K562 (cell line): Measurements from ENCODE around the gene EHBP1. TPM values are rescaled to one million over a fixed set of nuclear protein-coding genes. Genes with fewer than 3 reads are reported as not detected.

Experiments used
- ATAC-seq: fragments of 200-7000 bp; cut with Tn5 transposase; 3 replicates; pipeline ENCODE4 v1.9.1; 2020; ENCODE audit warnings: moderate library complexity
- BruUV-seq: library from RNA; stranded (reverse); fragments of 400-500 nt; replicated peaks from 2 replicates; lab custom pipeline; 2021; lab: Mats Ljungman, UMichigan
- CTCF ChIA-PET: fragments of 300-600 bp; formaldehyde crosslinking; extraction: SDS; loops from one replicate; lab custom pipeline; 2021; ENCODE audit warnings: low intra/inter-chr PET ratio; lab: Yijun Ruan, JAX
- POLR2A ChIA-PET: fragments of 300-600, 350-650 bp; sonication (Branson Sonifier 250); formaldehyde crosslinking; extraction: SDS; loops from one replicate; lab custom pipeline; 2021; ENCODE audit warnings: antibody characterized with exemption, inconsistent platforms; lab: Yijun Ruan, JAX
- DNase-seq, 4 experiments: peaks; one replicate each; pipeline versions ENCODE4 v3.0.0 to v3.0.0-alpha.2; 2011 to 2018; ENCODE audit warnings: low spot score in 3 of 4, mixed read lengths in 3 of 4; ENCODE audit errors: extremely low read depth in 1 of 4
- FAIRE-seq: peaks from 2 replicates; lab custom pipeline; 2011; peaks lifted over from hg19 to GRCh38; lab: Jason Lieb, UNC
- H2AFZ ChIP-seq: 2 replicates; pipeline ENCODE4 v1.6.0; 2011; ENCODE audit warnings: low read depth, low read length, control low read depth, inconsistent platforms
- H3K27ac ChIP-seq: fragments of 200-600 bp; 3 replicates; pipeline ENCODE4 v1.8.0; 2011; ENCODE audit warnings: low read depth, mild to moderate bottlenecking, control low read depth, inconsistent platforms, low read length, moderate library complexity, mixed read lengths; ENCODE audit errors: extremely low read depth
- H3K27me3 ChIP-seq, 2 experiments: fragments of 300-600 bp in 1 of 2; 2 replicates in 1 of 2; 3 replicates in 1 of 2; pipeline versions ENCODE4 v1.6.0 to v1.8.0; 2011; ENCODE audit warnings: inconsistent platforms in 2 of 2, low read length in 2 of 2, mild to moderate bottlenecking in 1 of 2, mixed read lengths in 1 of 2, moderate library complexity in 1 of 2; ENCODE audit not compliant: control insufficient read depth in 2 of 2, insufficient read depth in 2 of 2
- H3K36me3 ChIP-seq: fragments of 300-600 bp; 3 replicates; pipeline ENCODE4 v1.8.0; 2011; ENCODE audit warnings: mild to moderate bottlenecking, low read length, inconsistent platforms; ENCODE audit not compliant: control insufficient read depth, insufficient read depth
- H3K4me1 ChIP-seq, 2 experiments: fragments of 200-600 bp in 1 of 2; replicated peaks in 1 of 2; 2 replicates in 1 of 2; 3 replicates in 1 of 2; pipeline versions ENCODE4 v1.5.1 to v1.8.0; 2011; ENCODE audit warnings: inconsistent platforms in 2 of 2, low read length in 2 of 2, mild to moderate bottlenecking in 1 of 2, mixed read lengths in 1 of 2, moderate library complexity in 1 of 2; ENCODE audit not compliant: control insufficient read depth in 2 of 2, insufficient read depth in 2 of 2
- H3K4me2 ChIP-seq: 2 replicates; pipeline ENCODE4 v1.6.1; 2011; ENCODE audit warnings: low read length, control low read depth, inconsistent platforms, mixed read lengths; ENCODE audit not compliant: insufficient read depth
- H3K4me3 ChIP-seq: fragments of 200-600 bp; sonication (generic), shearing (Covaris generic); 2 replicates; pipeline ENCODE4 v1.5.1; 2016; ENCODE audit warnings: control low read depth, inconsistent platforms
- H3K79me2 ChIP-seq: fragments of 200-600 bp; 3 replicates; pipeline ENCODE4 v1.8.0; 2011; ENCODE audit warnings: low read length, inconsistent platforms; ENCODE audit not compliant: control insufficient read depth, insufficient read depth
- H3K9ac ChIP-seq, 2 experiments: 2 replicates each; pipeline versions ENCODE4 v1.6.0 to v1.6.1; 2011; ENCODE audit warnings: low read depth in 2 of 2, low read length in 2 of 2, control low read depth in 1 of 2, inconsistent platforms in 1 of 2, mild to moderate bottlenecking in 1 of 2, mixed read lengths in 1 of 2; ENCODE audit not compliant: insufficient read depth in 1 of 2
- H3K9me1 ChIP-seq: one replicate; pipeline ENCODE4 v1.6.0; 2011; ENCODE audit warnings: inconsistent platforms, mild to moderate bottlenecking, low read length, moderate library complexity; ENCODE audit not compliant: control insufficient read depth, insufficient read depth
- H3K9me3 ChIP-seq: replicated peaks from 2 replicates; pipeline ENCODE4 v1.5.1; 2011; ENCODE audit warnings: low read depth, low read length, inconsistent platforms; ENCODE audit not compliant: control insufficient read depth, insufficient read depth
- H4K20me1 ChIP-seq: replicated peaks from 2 replicates; pipeline ENCODE4 v1.6.1; 2011; ENCODE audit warnings: low read length, inconsistent platforms, mixed read lengths; ENCODE audit not compliant: control insufficient read depth, insufficient read depth
- CEBPG ChIP-seq, 3 experiments: fragments of 200-800 bp in 1 of 3; sonication (Bioruptor generic) in 1 of 3; sonication (generic) in 1 of 3; formaldehyde crosslinking in 1 of 3; IDR thresholded peaks in 2 of 3; conservative IDR thresholded peaks in 1 of 3; 2 replicates each; pipeline versions ENCODE4 v1.6.1 to v1.8.0; 2016 to 2022; ENCODE audit warnings: missing compliant biosample characterization in 2 of 3, missing genetic modification characterization in 2 of 3, mild to moderate bottlenecking in 1 of 3, missing genetic modification reagents in 1 of 3
- E2F3 ChIP-seq: fragments of 250-450 bp; sonication (Bioruptor Pico); IDR thresholded peaks from 2 replicates; pipeline ENCODE4 v1.4.0; 2020; ENCODE audit warnings: mild to moderate bottlenecking
- NCOR1 ChIP-seq: fragments of 450-650 bp; IDR thresholded peaks from 2 replicates; pipeline ENCODE4 v1.6.1; 2016; ENCODE audit warnings: mild to moderate bottlenecking, moderate library complexity
- NR1H2 ChIP-seq: sonication (generic); formaldehyde crosslinking; IDR thresholded peaks from 2 replicates; pipeline ENCODE4 v1.4.0; 2020; ENCODE audit warnings: mild to moderate bottlenecking, missing genetic modification reagents
- TAL1 ChIP-seq: fragments of 450-650 bp; IDR thresholded peaks from 2 replicates; pipeline ENCODE4 v1.6.1; 2016; ENCODE audit warnings: mild to moderate bottlenecking
- ZNF24 ChIP-seq: fragments of 450-650 bp; IDR thresholded peaks from 2 replicates; pipeline ENCODE4 v1.6.1; 2016
- WGBS: fragments of 100-300 bp; shearing (Covaris generic); methylation state at CpG from one replicate; pipeline ENCODE4 v1.1.6; 2016; ENCODE audit warnings: low coverage, mixed read lengths; ENCODE audit not compliant: insufficient coverage; ENCODE audit errors: missing lambda C conversion rate; 5-methylcytosine and 5-hydroxymethylcytosine counted together
- in situ Hi-C: fragments of 300-500 bp; cut with MboI; formaldehyde crosslinking; loops from 4 replicates; pipeline ENCODE4 v1.15.0; 2018; ENCODE audit warnings: inconsistent platforms, mixed read lengths
- intact Hi-C: fragments of 100-400 bp; cut with micrococcal nuclease; formaldehyde crosslinking; loops from 2 replicates; pipeline ENCODE4 v1.14.2; 2022
- polyA plus RNA-seq, 8 experiments: library from polyadenylated mRNA; depleted of rRNA in 4 of 8; stranded (reverse) in 5 of 8; unstranded in 3 of 8; fragments of >200 nt; fragmentation: Nextera tagmentation in 2 of 8; fragmentation: Illumina TruSeq in 1 of 8; extraction: Ambion mirVana in 2 of 8; extraction: Trizol in 1 of 8; gene quantifications; 2 replicates each; pipeline versions ENCODE4 v1.2.1 to v1.2.3, GENCODE V29; 2011 to 2014; ENCODE audit warnings: inconsistent platforms in 1 of 8, missing spikeins in 1 of 8
- total RNA-seq, 7 experiments: library from RNA; depleted of rRNA in 6 of 7; stranded (reverse); fragments of >200 nt in 6 of 7; fragmentation: Illumina TruSeq in 2 of 7; extraction: Trizol in 2 of 7; gene quantifications; 2 replicates each; pipeline versions ENCODE4 v1.2.1 to v1.2.3, GENCODE V29; 2011 to 2021; ENCODE audit warnings: low replicate concordance in 1 of 7
- TF ChIP-seq, protein P1 (sequence below): fragments of 250-450 bp; sonication (Bioruptor Pico); IDR thresholded peaks from 2 replicates; pipeline ENCODE4 v1.4.0; 2020; ENCODE audit warnings: borderline replicate concordance
- TF ChIP-seq, protein P2 (sequence below): fragments of 200-800 bp; sonication (Bioruptor generic); IDR thresholded peaks from 2 replicates; pipeline ENCODE4 v1.6.1; 2016; ENCODE audit warnings: missing genetic modification characterization, missing compliant biosample characterization

EHBP1 gene
- total and polyA plus RNA-seq, 9 of the 15 experiments (the other 6 are each of a cell fraction or from before 2014, with no cell fraction given): 8.9 to 26.6 (median 19.3) TPM

GRCh38 chr2:62931536-62931935, 226.0 kb downstream of the EHBP1 start:
- Histone ChIP-seq H2AFZ (no peak overlapping the region), H4K20me1 (no peaks in the 10 kb centered on the region), H3K9me3 (no peaks in the 10 kb centered on the region), H3K27me3 (no peaks in the 10 kb centered on the region), H3K4me2 (no peak overlapping the region), H3K4me3 (no peak overlapping the region), H3K4me1 (no peaks in the 10 kb centered on the region; a peak in 1 of 5 replicates), H3K36me3 (no peaks in the 10 kb centered on the region), H3K79me2 (no peaks in the 10 kb centered on the region), H3K9ac (no peak overlapping the region), H3K27ac (no peak overlapping the region), H3K9me1 (no peaks in the 10 kb centered on the region)
- in situ Hi-C loops (loop anchor here (25.0 kb wide), 1 partner anchor 256 kb away; no protein-coding TSS in a partner anchor), intact Hi-C loops (loop anchor here (10.0 kb wide), 1 partner anchor 147 kb away; no protein-coding TSS in a partner anchor)
- ATAC-seq (no peak), FAIRE-seq (no peak), DNase-seq (no peak)
- CTCF ChIA-PET: no interaction called here
- no TSS peak for BruUV-seq
- TF ChIP-seq ZNF24 (no peak), NCOR1 (no peak), TAL1 (no peak), NR1H2 (CRISPR knock-in tag) (no peak), E2F3 (CRISPR knock-in tag) (no peak), CEBPG (CRISPR knock-in tag; IDR thresholded peaks at IDR 0.05) (no peak), CEBPG (tag; conservative IDR thresholded peaks at IDR 0.05 in 1 of 2, IDR thresholded peaks at IDR 0.05 in 1 of 2) (no peak)
- TF ChIP-seq, protein P1, sequence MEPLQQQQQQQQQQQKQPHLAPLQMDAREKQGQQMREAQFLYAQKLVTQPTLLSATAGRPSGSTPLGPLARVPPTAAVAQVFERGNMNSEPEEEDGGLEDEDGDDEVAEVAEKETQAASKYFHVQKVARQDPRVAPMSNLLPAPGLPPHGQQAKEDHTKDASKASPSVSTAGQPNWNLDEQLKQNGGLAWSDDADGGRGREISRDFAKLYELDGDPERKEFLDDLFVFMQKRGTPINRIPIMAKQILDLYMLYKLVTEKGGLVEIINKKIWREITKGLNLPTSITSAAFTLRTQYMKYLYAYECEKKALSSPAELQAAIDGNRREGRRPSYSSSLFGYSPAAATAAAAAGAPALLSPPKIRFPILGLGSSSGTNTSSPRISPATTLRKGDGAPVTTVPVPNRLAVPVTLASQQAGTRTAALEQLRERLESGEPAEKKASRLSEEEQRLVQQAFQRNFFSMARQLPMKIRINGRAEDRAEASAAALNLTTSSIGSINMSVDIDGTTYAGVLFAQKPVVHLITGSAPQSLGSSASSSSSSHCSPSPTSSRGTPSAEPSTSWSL: no peak
- TF ChIP-seq, protein P2, sequence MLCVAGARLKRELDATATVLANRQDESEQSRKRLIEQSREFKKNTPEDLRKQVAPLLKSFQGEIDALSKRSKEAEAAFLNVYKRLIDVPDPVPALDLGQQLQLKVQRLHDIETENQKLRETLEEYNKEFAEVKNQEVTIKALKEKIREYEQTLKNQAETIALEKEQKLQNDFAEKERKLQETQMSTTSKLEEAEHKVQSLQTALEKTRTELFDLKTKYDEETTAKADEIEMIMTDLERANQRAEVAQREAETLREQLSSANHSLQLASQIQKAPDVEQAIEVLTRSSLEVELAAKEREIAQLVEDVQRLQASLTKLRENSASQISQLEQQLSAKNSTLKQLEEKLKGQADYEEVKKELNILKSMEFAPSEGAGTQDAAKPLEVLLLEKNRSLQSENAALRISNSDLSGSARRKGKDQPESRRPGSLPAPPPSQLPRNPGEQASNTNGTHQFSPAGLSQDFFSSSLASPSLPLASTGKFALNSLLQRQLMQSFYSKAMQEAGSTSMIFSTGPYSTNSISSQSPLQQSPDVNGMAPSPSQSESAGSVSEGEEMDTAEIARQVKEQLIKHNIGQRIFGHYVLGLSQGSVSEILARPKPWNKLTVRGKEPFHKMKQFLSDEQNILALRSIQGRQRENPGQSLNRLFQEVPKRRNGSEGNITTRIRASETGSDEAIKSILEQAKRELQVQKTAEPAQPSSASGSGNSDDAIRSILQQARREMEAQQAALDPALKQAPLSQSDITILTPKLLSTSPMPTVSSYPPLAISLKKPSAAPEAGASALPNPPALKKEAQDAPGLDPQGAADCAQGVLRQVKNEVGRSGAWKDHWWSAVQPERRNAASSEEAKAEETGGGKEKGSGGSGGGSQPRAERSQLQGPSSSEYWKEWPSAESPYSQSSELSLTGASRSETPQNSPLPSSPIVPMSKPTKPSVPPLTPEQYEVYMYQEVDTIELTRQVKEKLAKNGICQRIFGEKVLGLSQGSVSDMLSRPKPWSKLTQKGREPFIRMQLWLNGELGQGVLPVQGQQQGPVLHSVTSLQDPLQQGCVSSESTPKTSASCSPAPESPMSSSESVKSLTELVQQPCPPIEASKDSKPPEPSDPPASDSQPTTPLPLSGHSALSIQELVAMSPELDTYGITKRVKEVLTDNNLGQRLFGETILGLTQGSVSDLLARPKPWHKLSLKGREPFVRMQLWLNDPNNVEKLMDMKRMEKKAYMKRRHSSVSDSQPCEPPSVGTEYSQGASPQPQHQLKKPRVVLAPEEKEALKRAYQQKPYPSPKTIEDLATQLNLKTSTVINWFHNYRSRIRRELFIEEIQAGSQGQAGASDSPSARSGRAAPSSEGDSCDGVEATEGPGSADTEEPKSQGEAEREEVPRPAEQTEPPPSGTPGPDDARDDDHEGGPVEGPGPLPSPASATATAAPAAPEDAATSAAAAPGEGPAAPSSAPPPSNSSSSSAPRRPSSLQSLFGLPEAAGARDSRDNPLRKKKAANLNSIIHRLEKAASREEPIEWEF: no peak
- WGBS: 78% methylated on average over 3 of the region's 3 CpGs
- POLR2A ChIA-PET: no interaction called here
